ENCODE results near the gene SLC10A3.

SLC10A3 gene

GRCh38 chrX:154482786-154483185 is 7.6 kb downstream of the SLC10A3 start:
- no peak for DNase-seq (ENCODE audit: low read depth)

GRCh38 chrX:154481911-154482601 is 8.4 kb downstream of the SLC10A3 start:
- no peak for DNase-seq (ENCODE audit: low read depth)

GRCh38 chrX:154481195-154481594 is 9.2 kb downstream of the SLC10A3 start:
- DNase-seq (ENCODE audit: low read depth), result no peak

GRCh38 chrX:154478728-154479622 is 11.5 kb downstream of the SLC10A3 start, which contains the start of gene LAGE3:
TSS of gene LAGE3 (minus strand) at chrX:154479281. CDS start at chrX:154478915, 366 bp downstream.
- DNase-seq (ENCODE audit: low read depth), result peak; percentile 88

GRCh38 chrX:154477891-154478477 is 12.4 kb downstream of the SLC10A3 start:
- DNase-seq (ENCODE audit: low read depth), result no peak

- no peak for DNase-seq (ENCODE audit: low read depth)
Observed at GRCh38 chrX:154476821-154477220, 13.6 kb downstream of the SLC10A3 start.

- no peak for DNase-seq (ENCODE audit: low read depth)
Observed at GRCh38 chrX:154473683-154474082, 16.7 kb downstream of the SLC10A3 start.

- no peak for DNase-seq (ENCODE audit: low read depth)
Observed at GRCh38 chrX:154472685-154473632, 17.5 kb downstream of the SLC10A3 start.

- DNase-seq (ENCODE audit: low read depth), result no peak
Observed at GRCh38 chrX:154471839-154472684, 18.4 kb downstream of the SLC10A3 start.

- no peak for DNase-seq (ENCODE audit: low read depth)
Observed at GRCh38 chrX:154470914-154471568, 19.4 kb downstream of the SLC10A3 start.

GRCh38 chrX:154470434-154470833 is 20.0 kb downstream of the SLC10A3 start:
- DNase-seq (ENCODE audit: low read depth), result no peak

- DNase-seq (ENCODE audit: low read depth), result no peak
Observed at GRCh38 chrX:154469880-154470279, 20.5 kb downstream of the SLC10A3 start.

- DNase-seq (ENCODE audit: low read depth), result no peak
Observed at GRCh38 chrX:154469114-154469513, 21.3 kb downstream of the SLC10A3 start.

GRCh38 chrX:154468217-154468616 is 22.2 kb downstream of the SLC10A3 start:
- no peak for DNase-seq (ENCODE audit: low read depth)

- DNase-seq (ENCODE audit: low read depth), result no peak
Observed at GRCh38 chrX:154467556-154467955, 22.9 kb downstream of the SLC10A3 start.

- no peak for DNase-seq (ENCODE audit: low read depth)
Observed at GRCh38 chrX:154466907-154467306, 23.5 kb downstream of the SLC10A3 start.

GRCh38 chrX:154466036-154466435 is 24.4 kb downstream of the SLC10A3 start:
- no peak for DNase-seq (ENCODE audit: low read depth)

- no peak for DNase-seq (ENCODE audit: low read depth)
Observed at GRCh38 chrX:154465601-154466000, 24.8 kb downstream of the SLC10A3 start.

GRCh38 chrX:154464806-154465365 is 25.5 kb downstream of the SLC10A3 start:
- DNase-seq (ENCODE audit: low read depth), result no peak
